Stimulated activated CD8-positive, alpha-beta memory T cell treated with anti-CD3 and anti-CD28 coated beads, Interleukin-4, amount 100 ng/mL, for 1 hour (primary cell): ENCODE results near the gene SPRR2F.

ENCODE experiments used
- DNase-seq, 2 donors: peaks; one replicate each; pipeline ENCODE4 v3.0.0-alpha.2; 2020; ENCODE audit warnings: low read depth in 2 of 2, low spot score in 1 of 2

SPRR2F gene

DNA sequence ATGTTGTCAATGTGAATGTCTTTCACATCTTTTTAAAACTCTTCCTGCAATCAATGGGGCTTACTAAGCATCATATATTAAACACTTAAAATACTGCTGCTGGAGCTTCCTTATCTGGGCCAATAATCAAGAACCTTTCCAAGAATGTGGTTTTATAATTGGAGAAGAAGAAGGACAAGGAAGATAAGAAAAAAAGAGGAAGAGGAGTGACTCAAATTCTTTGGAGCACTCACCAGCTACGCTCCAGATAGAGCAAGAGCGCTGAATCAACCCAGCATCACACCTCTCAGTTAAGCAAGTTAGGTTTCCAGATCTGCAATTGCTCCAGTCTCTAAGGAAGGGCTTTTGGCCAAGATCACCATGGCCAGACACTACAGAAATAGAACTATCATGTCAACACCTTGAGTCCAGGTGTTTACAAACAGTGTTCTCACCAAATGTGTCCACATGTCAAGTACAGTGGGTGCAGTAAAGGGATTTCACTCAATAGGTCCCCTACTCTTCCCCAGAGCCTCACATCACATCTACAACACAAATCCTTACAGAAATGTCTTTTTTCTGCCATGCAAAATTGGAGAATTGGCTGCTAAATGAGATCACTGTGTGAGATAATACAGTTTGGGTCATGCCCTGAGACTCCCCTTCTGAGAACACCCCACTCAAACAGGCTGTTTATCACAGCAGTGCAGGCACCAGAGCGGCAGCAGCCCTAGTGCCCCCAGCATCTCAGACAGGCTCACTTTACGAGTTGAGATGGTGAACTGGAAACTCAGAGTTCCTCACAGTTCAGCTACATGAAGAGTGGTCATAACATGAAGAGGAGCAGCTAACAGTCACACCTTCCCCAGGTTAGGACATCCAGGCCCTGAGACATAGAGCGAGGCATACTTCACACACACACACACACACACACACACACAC is 40.2 kb downstream of the SPRR2F start:
- DNase-seq, result no peak

- DNase-seq, result no peak
Measured at GRCh38 chr1:153071511-153071910, 41.8 kb downstream of the SPRR2F start, which contains the start of gene SPRR2B. SPRR2B (minus strand) TSS chr1:153071611; CDS start chr1:153070839, 772 bp downstream.

DNA sequence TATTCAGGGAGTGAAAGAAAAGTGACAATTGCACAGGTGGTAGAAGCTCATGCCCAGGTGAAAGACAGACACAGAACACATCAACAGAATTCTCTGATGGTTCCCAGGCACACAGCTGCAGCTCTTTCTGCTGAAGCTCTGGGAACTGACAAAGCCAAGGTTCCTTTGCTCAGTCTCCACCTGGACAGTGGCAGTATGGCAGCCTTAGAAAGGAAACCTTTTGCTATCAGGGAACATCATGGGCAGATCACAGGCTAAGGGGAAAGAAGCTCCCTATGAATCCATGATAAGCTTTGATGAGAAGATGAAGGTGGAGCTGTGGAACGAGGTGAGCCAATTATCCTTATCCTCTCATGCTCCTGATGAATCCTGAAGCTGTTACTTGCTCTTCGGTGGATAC is 43.1 kb downstream of the SPRR2F start:
- DNase-seq, result no peak
